AG09309 (cell line): ENCODE results near the gene SPSB2.

Experiments
- DNase-seq: peaks from one replicate; pipeline ENCODE4 v3.0.0-alpha.2; 2010; ENCODE audit warnings: low read depth
- H3K4me3 ChIP-seq: 2 replicates; pipeline ENCODE4 v1.5.1; 2011; ENCODE audit warnings: mild to moderate bottlenecking, low read depth, low read length, moderate library complexity; ENCODE audit not compliant: control insufficient read depth
- CTCF ChIP-seq: IDR thresholded peaks from 2 replicates; pipeline ENCODE4 v1.5.1; 2011; ENCODE audit warnings: mild to moderate bottlenecking, low read depth, low read length, inconsistent platforms; ENCODE audit not compliant: insufficient read depth, control insufficient read depth; ENCODE audit errors: missing control alignments

The SPSB2 gene

DNA sequence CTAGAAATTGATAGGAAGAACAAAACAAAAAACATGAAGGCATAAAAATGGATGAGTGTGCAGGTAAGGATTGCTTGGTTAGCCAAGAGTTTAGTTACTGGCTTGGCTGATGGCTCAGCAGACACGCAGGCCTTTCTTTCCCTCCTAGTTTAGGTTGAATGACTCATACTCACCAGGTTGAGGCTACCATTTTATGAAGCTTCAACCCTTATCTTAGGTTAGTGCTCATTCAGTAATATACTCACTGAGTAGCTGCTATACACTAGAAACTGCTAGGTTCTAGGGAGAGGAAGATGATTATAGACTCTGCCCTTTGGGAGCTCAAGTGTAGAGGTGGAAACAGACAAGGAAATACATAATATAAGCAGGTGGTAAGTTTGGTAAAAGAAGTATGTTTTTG, 38.8 kb downstream of the SPSB2 start:
- no peak for TF ChIP-seq CTCF
- DNase-seq, result no peak
- no peak overlapping the region for H3K4me3 ChIP-seq

GRCh38 chr12:6833189-6833890, 39.8 kb downstream of the SPSB2 start:
- no peak overlapping the region for H3K4me3 ChIP-seq
- DNase-seq, result no peak
- TF ChIP-seq CTCF, result no peak

DNA sequence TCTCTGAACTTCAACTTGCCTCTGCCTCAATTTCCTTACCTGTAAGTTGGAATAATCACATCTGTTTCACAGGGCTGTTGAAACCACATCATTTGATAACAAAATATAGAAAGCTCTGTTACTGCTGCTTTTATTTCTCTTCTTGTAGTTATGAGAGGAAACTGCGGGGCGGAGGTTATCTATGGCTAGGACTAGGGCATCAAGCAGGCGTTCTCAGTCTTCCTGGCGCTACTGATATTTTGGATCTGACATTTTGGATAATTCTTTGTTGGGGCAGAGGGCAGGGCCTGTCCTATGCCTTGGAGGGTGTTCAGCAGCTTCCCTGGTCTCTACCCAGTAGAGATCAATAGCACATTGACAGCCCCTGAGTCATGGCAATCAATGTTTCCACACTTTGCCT, 41.0 kb downstream of the SPSB2 start:
- no peak overlapping the region for H3K4me3 ChIP-seq
- TF ChIP-seq CTCF, result no peak
- no peak for DNase-seq

DNA sequence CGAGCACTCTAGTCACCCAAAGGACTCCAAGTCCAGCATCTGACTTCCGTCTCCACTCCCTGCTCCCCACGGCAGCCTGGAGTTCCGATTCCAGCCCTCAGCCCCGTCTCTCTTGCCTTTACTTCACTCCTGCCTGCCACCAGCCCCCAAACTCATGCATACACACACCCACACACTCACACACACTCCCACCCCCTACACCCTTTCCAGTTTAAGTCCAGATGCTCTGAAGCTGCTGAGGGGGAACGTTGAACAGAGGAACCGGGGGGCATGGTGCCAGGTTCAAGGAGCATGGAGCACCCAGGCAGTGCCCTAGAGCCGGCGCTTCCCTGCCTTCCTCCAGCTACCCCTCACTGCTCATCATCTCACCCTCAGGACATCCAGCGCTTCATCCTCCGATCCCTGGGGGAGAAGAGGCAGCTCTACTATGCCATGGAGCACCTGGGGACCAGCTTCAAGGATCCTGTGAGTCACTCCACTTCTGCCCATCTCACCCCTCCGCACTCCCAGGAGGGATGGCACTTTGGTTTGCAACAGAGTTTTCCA, 41.6 kb downstream of the SPSB2 start:
- TF ChIP-seq CTCF, result no peak
- no peak for DNase-seq
- no peak overlapping the region for H3K4me3 ChIP-seq

GRCh38 chr12:6830999-6831398, 42.1 kb downstream of the SPSB2 start:
- TF ChIP-seq CTCF, result no peak
- DNase-seq, result no peak
- H3K4me3 ChIP-seq, result no peak overlapping the region

- no peak for TF ChIP-seq CTCF
- peak overlapping the region; percentile 53; the same call in 1 of the 2 replicates for H3K4me3 ChIP-seq
- no peak for DNase-seq
Measured at GRCh38 chr12:6830286-6830890, 42.7 kb downstream of the SPSB2 start.
